Measurements from ENCODE around the gene STRA8.

Gene STRA8

DNA sequence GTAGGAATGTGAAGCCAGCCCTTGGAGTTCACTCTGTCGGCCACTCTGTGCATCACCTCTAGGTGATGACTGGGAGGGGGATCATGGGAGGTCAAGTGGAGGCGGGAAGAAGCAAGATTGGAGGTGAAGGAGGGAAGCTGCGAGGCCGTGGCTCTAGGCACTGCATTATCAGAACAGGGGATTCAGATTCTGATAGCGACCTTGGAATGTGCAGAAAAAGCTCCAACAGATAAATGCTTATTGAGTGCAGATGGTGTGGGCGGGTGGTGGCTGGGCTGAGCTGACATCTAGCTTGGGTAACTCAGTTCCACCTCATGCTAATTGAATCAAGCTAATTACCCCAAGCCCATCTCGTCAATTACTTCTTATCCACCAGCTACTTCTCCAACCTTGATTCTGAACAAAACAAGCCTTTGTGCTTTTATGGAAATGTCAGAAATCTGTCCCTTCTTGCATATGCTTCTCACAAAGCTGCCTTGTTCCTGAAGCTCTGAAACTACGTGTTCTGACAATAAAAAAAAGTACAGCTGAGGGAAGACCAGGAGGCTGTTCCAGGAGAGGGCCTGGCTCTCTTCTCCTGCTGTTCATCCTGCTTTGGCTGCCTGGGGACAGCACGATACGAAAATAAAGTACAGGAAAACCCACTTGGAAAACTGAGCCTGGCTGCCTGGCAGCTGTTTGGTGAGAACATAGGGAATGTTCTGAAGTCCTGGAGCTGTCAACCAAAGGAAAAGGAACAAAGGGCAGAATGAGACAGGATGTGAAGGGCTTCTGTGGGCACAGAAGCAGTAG lies 27.5 kb downstream of the STRA8 start:
- DNase-seq (ENCODE audit: low read depth, low spot score) = no peak
- no peak overlapping the region for H3K27ac ChIP-seq

DNA sequence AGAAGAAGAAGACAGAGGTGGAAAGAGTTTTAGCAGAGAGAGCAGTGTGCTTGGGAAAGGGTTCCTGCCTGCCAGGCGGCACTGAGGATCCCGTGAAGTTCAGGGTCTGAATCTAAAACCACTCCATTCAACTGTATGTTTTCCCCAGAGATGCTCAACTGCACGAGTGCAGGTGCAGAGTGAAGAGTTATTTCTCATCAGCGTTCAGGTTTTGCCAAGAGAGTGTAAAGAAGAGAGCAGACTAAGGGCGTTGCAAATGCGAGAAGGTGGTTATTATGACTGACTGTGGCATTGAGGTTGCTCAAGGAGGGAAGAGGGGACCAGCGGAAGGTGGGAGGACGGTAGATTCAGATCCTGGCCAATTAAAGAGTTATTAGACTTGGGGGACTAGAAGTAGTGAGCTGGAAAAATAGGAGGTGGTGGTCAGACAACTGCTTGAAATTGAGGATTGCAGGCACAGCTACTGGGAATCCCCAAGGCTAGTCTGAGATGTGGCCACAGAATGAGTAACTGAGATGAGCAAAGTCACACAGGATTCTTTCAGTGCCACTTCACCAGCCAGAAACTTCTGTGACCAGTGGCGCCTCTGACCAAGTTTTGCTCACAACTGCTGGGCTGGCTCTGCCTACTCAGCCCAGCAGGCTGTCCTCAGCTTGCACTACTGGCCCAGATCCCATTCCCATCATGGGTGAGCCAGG lies 29.1 kb downstream of the STRA8 start:
- H3K27ac ChIP-seq = no peak overlapping the region
- no peak for DNase-seq (ENCODE audit: low read depth, low spot score)

DNA sequence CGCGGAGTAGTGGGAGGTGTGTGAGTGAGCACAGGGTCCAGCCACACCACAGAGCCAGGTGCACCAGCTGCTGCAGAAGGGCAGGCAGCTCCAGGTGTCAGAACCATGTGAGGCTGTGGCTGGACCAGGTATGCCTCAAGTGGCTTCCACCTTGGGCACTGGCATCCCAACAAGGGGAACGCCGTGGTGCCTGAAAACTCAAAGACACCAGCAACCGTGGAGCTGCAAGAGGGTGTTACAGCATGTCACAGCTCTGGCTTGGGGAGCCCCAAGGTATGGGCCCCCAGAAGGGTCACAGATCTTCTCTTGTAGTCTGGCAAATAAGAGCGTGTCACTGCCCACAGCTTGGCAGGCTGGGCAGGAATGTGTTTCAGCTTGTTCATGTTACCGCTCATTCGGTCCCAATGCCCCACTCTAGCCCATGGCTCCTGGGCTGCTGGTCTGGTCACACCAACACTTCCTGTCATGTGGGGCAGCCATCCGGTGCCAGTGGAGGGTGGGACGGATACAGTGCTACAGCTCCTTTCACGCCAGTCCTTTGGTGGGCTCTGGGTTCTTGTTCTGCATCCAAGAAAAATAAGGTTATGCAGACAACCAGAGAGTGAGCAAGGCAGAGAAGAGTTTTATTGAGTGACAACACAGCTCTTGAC lies 29.8 kb downstream of the STRA8 start:
- no peak overlapping the region for H3K27ac ChIP-seq
- no peak for DNase-seq (ENCODE audit: low read depth, low spot score)

DNA sequence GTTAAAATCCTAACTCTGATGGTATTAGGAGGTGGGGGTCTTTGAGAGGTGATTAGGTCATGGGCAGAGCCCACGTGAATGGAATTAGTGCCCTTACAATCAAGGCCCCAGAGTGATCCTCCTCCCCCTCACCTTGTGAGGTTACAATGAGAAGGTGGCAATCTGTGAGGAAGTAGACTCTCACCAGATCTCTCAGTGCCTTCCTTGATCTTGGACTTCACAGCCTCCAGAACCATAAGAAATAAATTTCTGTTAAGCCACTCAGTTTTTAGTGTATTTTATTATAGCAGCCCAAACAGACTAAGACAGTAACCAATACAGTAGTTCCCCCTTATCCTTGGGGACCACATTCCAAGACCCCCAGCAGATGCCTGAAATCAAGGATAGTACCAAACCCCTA lies 32.0 kb downstream of the STRA8 start:
- no peak for DNase-seq (ENCODE audit: low read depth, low spot score)
- H3K27ac ChIP-seq = no peak overlapping the region

DNA sequence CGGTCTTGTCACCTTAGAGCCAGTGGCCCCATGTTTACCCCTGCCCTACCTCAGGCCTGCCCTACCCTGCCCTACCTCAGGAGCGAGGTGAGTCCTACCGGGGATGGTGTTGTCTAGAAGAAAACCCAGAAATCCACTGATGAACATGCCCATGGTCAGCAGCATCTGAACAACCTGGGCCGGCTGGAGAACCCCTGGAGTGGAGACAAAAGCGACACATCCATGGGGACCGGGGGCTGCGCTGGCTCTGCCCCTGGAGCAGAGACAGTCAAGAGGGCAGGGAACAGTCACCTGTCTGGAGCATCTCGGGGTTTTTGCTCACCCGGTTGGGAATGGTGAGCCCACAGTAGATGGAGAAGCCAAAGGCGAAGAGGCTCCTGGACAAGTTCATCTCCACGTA lies 36.3 kb downstream of the STRA8 start:
- no peak for DNase-seq (ENCODE audit: low read depth, low spot score)
- H3K27ac ChIP-seq = no peak overlapping the region

DNA sequence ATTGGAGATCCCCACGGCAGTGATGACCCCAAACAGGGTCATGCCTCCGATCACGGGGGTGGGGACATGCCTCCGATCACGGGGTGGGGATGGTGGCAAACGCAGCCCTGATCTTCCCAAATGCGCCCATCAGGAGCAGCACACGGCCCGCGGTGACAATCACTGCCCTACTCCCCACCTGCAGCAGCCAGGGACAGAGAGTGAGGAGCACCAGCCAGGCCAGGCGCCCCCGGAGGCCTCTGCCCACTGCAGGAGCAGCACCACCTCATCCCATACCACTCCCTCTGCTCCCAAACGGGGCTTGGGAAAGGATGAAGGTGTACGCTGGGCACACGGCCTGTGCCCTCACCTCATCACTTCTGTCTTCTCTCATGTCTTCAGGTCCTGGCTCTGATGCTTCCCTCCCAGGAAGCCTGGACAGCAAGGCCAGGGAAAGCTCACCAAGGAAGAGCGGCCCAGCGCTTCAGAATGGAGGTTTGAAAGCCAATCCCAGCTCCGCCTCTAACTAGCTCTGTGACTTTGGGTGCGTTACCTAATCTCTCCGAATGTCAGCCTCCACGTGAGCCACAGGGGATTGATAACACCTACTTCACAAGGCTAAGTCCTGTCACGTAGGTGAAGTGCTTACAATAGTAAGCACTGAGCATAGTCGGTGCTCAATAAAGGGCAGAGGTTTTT lies 37.1 kb downstream of the STRA8 start:
- no peak for DNase-seq (ENCODE audit: low read depth, low spot score)

DNA sequence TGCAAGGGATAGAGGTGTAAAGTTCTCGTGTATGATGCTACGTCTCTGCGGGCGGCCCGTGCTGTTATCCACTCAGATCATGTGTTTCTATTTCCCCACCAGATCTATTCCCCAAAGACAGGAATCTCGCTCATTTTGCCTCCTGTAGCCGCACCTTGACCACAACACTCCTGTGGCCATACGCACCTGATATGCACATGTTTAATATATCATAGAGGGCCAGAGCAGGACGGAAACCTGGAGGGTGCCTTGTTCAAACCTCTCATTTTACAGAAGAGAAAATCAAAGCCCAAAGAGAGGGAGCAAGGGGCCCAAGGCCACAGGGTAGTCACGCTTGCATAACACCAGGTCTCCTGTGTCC lies 37.6 kb downstream of the STRA8 start:
- no peak for DNase-seq (ENCODE audit: low read depth, low spot score)
- no peak overlapping the region for H3K27ac ChIP-seq

More for the DNA sequence above, 37.1 kb downstream of the STRA8 start:
- no peak overlapping the region for H3K27ac ChIP-seq

DNA sequence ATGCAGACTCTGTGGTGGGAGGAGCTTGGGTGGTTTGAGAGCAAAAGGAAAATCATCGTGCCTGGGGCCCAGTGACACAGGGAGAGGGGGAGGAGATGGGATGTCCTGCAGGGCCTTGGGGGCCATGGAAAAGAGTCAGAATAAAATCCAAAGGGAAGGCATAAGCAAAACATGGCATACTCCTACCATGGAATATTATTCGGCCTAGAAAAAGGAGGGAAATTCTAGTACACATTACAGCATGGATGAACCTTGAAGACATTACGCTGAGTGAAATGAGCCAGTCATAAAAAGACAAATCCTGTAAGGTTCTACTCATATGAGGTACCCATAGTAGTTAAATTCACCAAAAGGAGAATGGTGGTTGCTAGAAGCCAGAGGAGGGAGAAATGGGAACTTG lies 38.7 kb downstream of the STRA8 start:
- H3K27ac ChIP-seq = no peak overlapping the region

DNA sequence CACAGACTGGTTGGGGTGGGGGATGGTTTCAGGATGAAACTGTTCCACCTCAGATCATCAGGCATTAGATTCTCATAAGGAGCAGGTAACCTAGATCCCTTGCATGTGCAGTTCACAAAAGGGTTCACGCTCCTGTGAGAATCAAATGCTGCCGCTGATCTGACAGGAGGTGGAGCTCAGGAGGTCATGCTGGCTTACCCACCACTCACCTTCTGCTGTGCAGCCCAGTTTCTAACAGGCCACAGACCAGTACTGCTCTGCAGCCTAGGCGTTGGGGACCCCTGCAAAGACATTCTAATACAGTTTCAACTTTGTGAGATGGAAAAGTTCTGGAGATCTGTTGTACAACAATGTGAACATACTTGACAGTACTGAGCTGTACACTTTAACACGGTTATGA lies 39.9 kb downstream of the STRA8 start:
- H3K27ac ChIP-seq = no peak overlapping the region
- DNase-seq (ENCODE audit: low read depth, low spot score) = no peak

More for the DNA sequence above, 38.7 kb downstream of the STRA8 start:
- DNase-seq (ENCODE audit: low read depth, low spot score) = no peak

DNA sequence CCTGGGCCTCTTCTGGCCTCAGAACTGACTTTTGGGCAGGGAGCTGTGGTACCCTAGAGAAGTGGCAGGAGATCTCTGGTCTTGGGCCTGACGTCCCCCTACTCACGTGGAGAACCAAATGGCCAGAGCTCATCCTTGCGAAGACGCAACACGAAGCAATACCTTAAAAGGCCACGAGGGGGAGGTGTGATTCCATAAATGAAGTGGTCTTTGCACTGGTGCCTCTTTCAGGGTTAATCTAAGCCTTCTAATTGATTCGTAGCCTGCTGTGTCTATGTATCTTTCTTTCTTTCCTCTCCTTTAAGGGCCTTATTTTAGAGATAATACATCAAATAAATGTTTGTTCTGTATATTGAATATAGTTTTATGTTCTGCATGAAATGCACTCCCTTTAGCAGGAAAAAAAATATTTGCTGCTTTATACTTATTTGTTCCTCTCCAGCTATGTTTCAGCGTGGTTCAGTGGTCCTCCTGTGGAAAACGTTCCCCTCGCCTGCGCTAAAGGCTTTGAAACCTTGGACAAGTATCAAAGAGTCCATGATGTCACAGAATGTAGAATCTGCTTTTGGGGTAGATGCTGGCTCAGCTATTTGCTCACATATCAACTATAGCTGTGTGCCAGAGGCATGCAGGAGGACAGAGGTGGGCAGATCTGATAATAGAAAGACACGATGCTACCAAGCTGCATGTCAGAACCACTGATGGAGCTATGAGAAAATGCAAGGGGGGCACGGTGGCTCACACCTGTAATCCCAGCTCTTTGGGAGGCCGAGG lies 41.0 kb downstream of the STRA8 start:
- H3K27ac ChIP-seq = no peak overlapping the region
- no peak for DNase-seq (ENCODE audit: low read depth, low spot score)

DNA sequence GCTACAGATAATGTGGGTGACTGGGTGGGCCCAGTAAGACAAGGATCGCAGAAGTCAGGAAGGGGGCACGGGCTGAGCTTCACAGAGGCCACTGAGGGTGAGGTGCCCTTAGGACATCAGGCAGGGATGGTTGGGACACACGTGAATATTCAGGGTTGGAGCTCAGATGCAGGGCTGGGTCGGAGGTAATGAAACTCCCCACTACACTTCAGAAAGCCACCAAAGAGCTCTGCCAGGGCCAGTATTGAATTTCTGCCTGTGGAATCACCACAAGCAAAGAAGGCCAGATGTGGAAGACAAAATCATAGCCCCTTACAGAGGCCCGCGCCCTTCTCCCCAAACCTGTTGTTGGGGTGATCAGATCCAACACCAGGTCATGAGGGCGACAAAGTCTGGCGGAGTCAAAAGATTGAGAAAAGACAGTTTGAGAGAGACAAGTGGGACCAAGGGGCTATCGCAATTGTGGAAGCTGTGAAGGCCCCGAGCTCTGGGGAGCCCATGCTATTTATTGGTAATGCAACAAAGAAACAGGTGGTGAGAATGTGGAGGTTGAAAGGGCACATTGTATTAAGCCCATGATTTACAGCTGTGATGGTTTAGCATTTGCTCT lies 42.4 kb downstream of the STRA8 start:
- no peak for DNase-seq (ENCODE audit: low read depth, low spot score)
- H3K27ac ChIP-seq = no peak overlapping the region

DNA sequence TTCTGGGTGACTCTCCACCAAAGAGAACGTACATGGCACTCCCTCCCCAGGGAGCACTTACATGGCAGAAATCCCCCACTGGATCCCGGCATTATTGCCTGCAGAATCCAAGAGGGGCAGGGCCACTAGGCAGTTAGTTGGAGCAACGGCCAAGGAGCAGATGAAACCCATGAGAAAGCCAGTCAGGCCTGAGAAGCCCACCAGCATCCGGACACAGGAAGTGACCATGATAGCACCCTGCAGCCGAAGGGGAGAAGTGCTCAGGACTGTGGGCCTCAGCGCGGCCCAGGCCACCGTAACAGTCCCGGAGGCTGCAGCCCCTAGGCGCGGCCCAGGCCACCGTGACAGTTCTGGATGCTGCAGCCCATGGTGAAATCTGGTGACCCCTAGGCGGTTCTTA lies 43.5 kb downstream of the STRA8 start:
- no peak for DNase-seq (ENCODE audit: low read depth, low spot score)
- H3K27ac ChIP-seq = no peak overlapping the region

DNA sequence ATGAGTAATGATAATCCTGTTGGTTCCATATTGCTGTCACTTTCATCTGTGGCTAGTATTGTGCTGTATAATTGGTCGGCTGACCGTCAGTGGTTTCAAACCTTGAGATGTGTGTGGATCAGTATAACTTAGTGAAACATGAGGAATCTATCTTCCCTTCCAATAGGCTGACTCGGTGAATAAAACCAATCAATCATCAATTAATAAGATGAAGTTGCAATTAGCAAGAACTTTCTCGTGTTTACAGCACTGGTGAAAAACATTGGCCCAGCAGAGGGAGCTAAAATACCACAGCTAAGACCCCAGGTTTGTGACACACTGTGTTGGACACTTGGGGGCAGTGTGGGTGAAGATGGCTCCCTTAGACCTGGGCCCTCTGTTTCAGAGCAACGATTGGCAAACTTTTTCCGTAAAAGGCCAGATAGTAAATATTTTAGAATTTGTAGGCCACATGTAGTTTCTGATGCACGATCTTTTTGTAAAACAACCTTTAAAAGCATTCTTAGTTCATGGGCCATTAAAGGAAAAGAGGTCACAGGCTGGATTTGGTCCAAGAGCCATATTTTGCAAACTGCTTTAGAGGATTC lies 47.8 kb downstream of the STRA8 start:
- peak overlapping the region; percentile 26 for H3K27ac ChIP-seq

DNA sequence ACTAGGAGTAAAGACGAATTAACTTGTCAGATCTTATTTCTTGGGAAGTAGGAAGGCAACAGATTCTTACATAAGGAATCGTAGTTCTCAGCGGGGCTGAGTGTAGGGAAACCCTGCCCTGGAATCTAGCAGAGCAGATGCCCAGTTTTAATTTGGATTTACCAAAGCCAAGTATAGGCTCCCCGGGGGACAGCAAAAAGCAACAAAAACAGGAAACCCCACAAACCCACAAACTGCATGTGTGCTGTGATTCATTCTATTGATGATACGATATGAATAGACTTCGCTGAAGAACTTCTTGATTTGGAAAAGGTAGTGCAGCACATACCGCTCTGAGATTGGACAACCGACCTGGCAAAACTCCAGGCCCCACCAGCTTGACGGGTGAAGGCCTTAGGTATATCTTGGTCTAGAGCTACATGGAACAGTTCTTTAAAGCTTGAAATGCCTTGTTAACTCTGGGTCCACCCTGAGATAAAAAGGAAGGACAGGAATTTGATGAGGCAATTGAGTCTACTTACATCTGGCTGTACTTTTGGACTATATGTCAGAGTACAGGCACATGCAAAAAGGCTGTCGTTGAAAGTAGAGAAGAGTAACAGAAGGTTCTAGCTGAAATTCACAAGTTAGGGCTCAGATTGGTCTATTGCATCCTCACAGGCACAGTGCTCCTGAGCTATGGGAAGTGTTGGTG lies 49.1 kb downstream of the STRA8 start:
- DNase-seq (ENCODE audit: low read depth, low spot score) = no peak
- peak overlapping the region; percentile 26 for H3K27ac ChIP-seq

More for the DNA sequence above, 47.8 kb downstream of the STRA8 start:
- DNase-seq (ENCODE audit: low read depth, low spot score) = peak; percentile 55

DNA sequence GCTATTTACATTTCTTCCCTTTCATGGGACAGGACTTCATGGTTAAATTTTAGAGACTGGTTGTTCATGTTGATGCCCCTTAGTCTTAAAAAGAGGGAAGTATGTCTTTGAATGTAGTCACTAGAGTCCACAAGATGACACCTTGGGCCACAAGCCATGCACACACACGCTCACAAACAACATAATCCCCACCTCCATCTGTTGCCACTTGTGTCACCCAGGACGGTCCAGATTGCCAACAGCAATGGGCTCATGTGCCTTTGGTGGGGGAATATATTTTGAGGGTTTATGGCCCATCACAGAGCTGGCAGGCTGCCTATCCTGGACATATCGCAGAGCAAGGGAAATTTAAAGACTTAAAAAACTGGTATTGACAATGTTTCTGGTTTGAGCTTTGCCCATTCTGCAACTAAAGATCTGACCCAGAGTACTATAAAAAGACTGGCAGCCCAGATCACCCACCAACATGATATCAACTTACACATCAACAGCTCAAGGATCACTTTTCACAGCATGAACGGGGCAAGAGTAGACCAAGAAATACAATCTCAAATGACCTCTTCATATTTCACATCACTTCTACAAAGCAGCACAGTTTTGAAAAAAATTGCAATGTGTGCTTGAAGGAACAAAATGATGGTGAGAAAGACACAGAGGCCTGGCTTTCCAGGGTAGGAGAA lies 50.5 kb downstream of the STRA8 start:
- H3K27ac ChIP-seq = no peak overlapping the region
- no peak for DNase-seq (ENCODE audit: low read depth, low spot score)

DNA sequence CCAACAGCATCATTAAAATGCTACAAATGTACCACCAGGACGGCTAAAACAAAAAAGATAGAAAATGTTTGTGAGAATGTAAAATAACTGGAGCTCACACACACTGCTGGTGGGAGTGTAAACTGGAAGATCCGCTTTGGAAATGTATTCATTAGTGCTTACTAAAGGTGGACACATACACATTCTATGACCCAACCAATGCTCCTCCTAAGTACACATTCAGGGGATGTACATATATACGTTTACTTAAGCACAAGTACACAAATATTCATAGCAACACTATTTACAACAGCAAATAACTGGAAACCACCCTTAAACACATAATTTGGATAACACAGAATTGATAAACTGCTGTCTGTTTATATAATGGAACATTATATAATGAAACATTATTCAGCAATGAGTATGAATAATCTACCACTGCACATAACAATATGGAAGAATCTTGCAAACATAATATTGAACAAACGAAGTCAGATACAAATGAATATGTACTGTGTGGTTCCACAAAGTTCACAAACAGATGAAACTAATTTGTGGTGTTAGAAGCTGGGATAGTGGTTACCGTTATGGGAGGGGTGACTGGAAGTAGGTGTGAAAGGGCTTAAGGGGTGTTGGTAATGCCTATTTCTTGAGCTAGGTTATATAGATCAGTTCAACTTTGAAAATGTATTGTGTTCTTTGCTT lies 52.1 kb downstream of the STRA8 start:
- peak overlapping the region; percentile 22 for H3K27ac ChIP-seq
- no peak for DNase-seq (ENCODE audit: low read depth, low spot score)

DNA sequence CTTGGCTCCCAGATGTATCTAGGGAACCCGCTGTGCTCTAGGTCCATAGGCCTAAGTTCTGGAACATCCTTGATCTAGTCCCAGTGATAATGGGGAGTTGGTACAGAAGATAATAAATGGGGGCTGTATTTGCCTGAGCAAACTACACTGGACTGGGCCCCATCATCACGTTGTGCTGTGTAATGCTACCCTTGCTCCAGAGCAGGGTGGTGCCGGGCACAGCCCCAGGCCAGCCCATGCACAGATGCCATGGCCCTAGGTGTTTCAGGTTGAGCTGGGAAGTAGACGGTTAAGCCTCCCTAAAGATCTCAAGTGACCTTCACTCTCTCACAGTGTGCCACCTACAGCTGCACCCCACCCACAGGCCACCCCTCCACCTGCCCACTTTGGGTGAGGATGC lies 53.2 kb downstream of the STRA8 start:
- H3K27ac ChIP-seq = no peak overlapping the region
- no peak for DNase-seq (ENCODE audit: low read depth, low spot score)

DNA sequence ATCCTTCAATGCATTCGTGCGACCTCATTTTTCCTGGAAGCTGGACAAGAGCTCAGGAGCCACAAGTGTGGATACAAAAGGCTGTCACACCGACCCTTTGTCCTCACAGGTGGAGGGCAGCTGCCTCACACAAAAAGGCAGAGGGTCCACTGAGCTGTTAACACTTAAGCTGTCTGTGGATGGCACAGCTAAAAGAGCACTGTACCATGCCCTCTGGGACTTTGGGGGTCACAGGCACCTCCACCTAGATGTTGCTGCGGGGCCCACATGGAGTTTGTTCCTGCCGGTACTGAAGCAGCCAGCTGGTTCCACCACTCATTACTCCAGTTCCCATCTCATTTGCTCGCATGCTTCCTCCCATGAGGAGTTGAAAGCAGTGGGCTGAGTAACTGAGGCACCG lies 57.0 kb downstream of the STRA8 start:
- no peak for DNase-seq (ENCODE audit: low read depth, low spot score)

More for the DNA sequence above, 57.0 kb downstream of the STRA8 start:
- H3K27ac ChIP-seq = peak overlapping the region; percentile 100

Measured in epithelial cell of prostate (primary cell).